ENCODE measurements around the gene MAD1L1. TPM values are rescaled to one million over a fixed set of nuclear protein-coding genes. Genes with fewer than 3 reads are reported as not detected.

The MAD1L1 gene
- total RNA-seq, 4 donors from 2014 or later: 60.3 to 149 (median 73.7) TPM

DNA sequence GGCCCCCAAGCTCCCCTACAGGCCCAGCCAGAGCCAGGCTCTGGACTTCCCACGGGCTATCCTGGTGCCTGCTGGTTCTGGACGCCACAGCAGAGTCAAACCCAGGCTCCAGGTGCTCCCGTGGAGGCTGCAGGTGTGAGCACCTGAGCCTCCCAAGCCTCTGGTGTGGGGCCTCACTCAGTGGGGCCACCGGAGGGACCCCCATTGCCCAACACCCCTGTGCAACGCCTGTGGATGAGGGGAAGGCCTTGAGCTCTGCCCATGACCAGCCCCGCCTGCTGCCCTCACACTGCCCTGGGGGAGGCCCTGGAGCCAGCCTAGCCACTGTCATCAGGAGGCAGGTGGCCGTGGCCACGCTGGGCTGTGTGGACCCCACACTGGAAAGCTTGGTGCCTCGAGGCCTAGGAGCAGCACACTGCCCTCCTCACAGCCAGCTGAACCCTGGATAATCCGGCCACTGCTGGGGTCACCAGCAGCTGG is 229.3 kb downstream of the MAD1L1 start:
- TF ChIP-seq POLR2A (IDR thresholded peaks at IDR 0.05) (no peak), EP300 (IDR thresholded peaks at IDR 0.05) (no peak)
- TF ChIP-seq, protein P1, sequence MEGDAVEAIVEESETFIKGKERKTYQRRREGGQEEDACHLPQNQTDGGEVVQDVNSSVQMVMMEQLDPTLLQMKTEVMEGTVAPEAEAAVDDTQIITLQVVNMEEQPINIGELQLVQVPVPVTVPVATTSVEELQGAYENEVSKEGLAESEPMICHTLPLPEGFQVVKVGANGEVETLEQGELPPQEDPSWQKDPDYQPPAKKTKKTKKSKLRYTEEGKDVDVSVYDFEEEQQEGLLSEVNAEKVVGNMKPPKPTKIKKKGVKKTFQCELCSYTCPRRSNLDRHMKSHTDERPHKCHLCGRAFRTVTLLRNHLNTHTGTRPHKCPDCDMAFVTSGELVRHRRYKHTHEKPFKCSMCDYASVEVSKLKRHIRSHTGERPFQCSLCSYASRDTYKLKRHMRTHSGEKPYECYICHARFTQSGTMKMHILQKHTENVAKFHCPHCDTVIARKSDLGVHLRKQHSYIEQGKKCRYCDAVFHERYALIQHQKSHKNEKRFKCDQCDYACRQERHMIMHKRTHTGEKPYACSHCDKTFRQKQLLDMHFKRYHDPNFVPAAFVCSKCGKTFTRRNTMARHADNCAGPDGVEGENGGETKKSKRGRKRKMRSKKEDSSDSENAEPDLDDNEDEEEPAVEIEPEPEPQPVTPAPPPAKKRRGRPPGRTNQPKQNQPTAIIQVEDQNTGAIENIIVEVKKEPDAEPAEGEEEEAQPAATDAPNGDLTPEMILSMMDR (IDR thresholded peaks at IDR 0.05): no peak
- 73 to 96% methylated on average over 4 to 6 of the region's 10 CpGs for WGBS, 2 donors
- peaks cover 0 to 29% (median 0%) of the 10 kb centered on the region in 3 donors for H3K36me3 ChIP-seq

DNA sequence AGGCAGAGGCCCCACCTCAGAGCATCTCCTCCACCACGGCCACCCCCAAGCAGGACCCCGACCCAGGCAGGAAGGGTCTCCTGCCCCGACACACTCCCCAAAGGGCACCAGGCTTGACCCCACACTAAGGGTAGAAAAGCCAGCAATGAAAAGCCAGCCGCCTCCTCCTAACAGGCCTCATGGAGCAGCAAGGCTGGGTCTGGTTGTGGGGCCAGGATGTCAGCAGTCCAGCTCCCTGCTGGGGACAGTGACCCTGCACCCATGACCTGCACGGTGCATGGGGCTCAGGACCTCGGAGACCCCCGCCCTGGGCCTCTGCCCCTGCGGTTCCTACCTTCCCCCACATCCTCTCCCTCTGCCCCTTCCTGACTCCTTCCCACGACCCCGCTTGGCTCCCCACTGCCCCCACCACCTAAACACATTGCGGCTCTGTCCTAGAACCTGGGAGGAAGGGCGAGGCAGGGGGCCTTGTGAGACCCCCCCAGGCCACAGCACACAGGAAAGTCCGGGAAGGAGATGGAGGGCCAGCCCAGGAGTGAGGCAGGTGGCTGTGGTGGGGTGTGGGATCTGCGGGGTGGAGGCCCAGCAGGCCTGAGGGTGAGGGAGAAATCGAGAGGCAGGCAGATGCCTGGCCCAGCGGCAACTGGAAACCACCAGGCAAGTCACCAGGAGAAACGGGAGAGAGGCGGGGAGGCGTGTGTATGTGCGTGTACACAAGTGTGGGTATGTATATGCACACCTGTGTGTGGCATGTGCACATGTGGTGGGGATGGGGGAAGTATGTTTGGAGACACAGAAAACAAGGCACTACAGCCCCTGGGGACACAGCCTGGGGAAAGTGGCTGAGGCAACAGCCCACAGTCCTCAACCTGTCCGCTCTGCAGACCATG is 229.9 kb downstream of the MAD1L1 start:
- Histone ChIP-seq H3K27ac (no peak overlapping the region), H3K27me3 (no peaks in the 10 kb centered on the region), H3K4me3 (no peak overlapping the region), H3K9me3 (no peaks in the 10 kb centered on the region), H3K4me1 (no peaks in the 10 kb centered on the region), H3K36me3 (peaks cover 0 to 25% (median 0%) of the 10 kb centered on the region in 3 donors)
- TF ChIP-seq EP300 (IDR thresholded peaks at IDR 0.05) (no peak), POLR2A (IDR thresholded peaks at IDR 0.05) (no peak)
- TF ChIP-seq, protein P1 (IDR thresholded peaks at IDR 0.05): no peak
- 81 to 84% methylated on average over 16 to 21 of the region's 21 CpGs for WGBS, 2 donors
- no peak for DNase-seq (ENCODE audit: low spot score in 2 of 2)

More for the DNA sequence above, 229.3 kb downstream of the MAD1L1 start:
- Histone ChIP-seq H3K4me1 (no peaks in the 10 kb centered on the region), H3K27me3 (no peaks in the 10 kb centered on the region), H3K27ac (no peak overlapping the region), H3K4me3 (no peak overlapping the region), H3K9me3 (no peaks in the 10 kb centered on the region)
- no peak for DNase-seq (ENCODE audit: low spot score in 2 of 2)

DNA sequence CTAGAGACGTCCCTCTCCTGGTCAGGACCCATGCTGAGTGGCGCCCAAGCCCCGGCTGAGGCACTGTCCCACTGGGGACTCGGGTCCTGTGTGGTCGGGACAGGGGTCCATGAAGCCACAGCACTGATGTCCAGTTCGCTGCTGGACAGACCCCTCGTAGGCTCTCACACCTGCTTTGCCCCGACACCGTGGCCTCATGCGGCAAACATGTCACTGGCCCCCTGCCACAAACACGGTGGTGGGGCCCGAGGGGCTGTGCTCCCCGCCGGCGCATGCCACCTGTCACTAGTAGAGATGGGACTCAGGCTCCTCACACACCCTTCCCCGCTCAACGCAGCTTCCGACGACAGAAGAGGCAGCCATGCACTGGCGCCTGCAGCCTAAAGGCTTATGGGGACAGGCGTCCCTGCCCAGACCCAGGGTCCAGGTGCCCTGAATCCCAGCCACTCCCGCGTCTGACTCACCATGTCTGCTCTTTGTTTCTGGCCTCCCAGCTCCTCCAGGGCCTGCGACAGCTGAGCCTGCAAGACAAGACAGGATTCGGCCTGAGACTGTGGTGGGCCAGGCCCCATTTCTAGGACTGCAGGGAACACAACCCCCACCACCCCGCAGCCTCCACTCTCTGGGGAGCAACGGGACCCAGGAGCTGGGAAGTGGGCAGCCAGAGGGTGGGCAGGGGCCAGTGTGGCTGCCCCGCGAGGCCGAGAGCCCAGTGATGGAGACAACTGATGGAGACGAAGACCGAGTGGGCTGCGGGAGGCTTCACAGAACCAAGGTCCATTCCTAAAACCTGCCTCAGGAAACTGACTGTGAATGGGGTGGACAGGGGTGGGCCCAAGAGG is 230.9 kb downstream of the MAD1L1 start:
- Histone ChIP-seq H3K4me1 (no peaks in the 10 kb centered on the region), H3K4me3 (no peak overlapping the region), H3K27ac (no peak overlapping the region), H3K36me3 (peaks cover 0 to 29% (median 0%) of the 10 kb centered on the region in 3 donors), H3K9me3 (no peaks in the 10 kb centered on the region), H3K27me3 (no peaks in the 10 kb centered on the region)
- 91 to 93% methylated on average over 18 to 31 of the region's 33 CpGs for WGBS, 2 donors
- DNase-seq (ENCODE audit: low spot score in 2 of 2): no peak
- TF ChIP-seq POLR2A (IDR thresholded peaks at IDR 0.05) (no peak), EP300 (IDR thresholded peaks at IDR 0.05) (no peak)
- TF ChIP-seq, protein P1 (IDR thresholded peaks at IDR 0.05): no peak

DNA sequence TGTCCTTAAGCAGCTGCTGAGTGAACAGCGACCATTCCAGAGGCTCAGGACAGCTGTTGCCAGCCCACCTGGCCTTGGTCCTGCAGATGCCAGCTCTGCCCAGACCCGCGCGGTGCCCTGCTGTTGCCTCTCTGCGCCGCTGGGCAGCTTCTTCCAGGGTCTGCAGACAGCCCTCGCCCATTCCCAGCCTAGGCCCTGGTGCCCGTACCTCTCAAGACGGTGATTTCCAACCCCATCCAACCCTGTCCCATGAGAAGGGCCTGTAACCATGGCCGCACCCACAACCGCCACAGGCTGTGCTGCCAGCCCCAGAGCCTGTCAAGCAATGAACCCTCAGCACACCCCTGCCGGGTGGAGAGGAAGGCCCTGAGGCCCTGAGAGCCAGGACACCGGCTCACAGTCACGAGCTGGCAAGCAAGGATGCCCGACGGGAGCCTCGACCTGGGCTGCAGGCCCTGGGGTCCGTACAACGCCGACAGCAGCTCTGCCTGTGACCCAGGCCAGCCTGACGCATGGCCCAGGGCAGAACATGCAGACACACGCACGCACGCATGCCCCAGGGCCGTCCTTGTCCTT is 231.9 kb downstream of the MAD1L1 start:
- Histone ChIP-seq H3K27ac (no peak overlapping the region), H3K27me3 (no peaks in the 10 kb centered on the region), H3K36me3 (peaks cover 0 to 29% (median 0%) of the 10 kb centered on the region in 3 donors), H3K4me1 (no peaks in the 10 kb centered on the region), H3K4me3 (no peak overlapping the region), H3K9me3 (no peaks in the 10 kb centered on the region)
- TF ChIP-seq EP300 (IDR thresholded peaks at IDR 0.05): no peak
- TF ChIP-seq, protein P1 (IDR thresholded peaks at IDR 0.05): no peak
- no peak for TF ChIP-seq POLR2A (IDR thresholded peaks at IDR 0.05)
- DNase-seq (ENCODE audit: low spot score in 2 of 2): no peak
- WGBS, 2 donors: 83 to 89% methylated on average over 19 to 23 of the region's 25 CpGs
